GM23338 (cell line): ENCODE results near the gene VPREB3. TPM values are rescaled to one million over a fixed set of nuclear protein-coding genes. Genes with fewer than 3 reads are reported as not detected.

Source experiments
- ATAC-seq: fragments of 200-7000 bp; cut with Tn5 transposase; 3 replicates; pipeline ENCODE4 v1.9.1; 2020
- DNase-seq: peaks from one replicate; pipeline ENCODE4 v3.0.0-alpha.2; 2015; ENCODE audit warnings: low spot score
- H2AFZ ChIP-seq: fragments of 200-600 bp; sonication (generic); 2 replicates; pipeline ENCODE4 v1.8.0; 2016; ENCODE audit warnings: antibody characterized with exemption, mild to moderate bottlenecking, moderate library complexity
- H3F3A ChIP-seq: fragments of 200-600 bp; sonication (generic); replicated peaks from 2 replicates; pipeline ENCODE4 v1.8.0; 2017; ENCODE audit warnings: antibody characterized with exemption, mixed run types, low read depth
- H3K27ac ChIP-seq: fragments of 200-600 bp; sonication (generic); 2 replicates; pipeline ENCODE4 v1.6.1; 2016; ENCODE audit warnings: low read depth
- H3K27me3 ChIP-seq: fragments of 200-600 bp; sonication (generic); 2 replicates; pipeline ENCODE4 v1.8.0; 2016; ENCODE audit warnings: mild to moderate bottlenecking, mixed run types, moderate library complexity; ENCODE audit not compliant: insufficient read depth
- H3K36me3 ChIP-seq: fragments of 200-600 bp; sonication (generic); 2 replicates; pipeline ENCODE4 v1.8.0; 2016; ENCODE audit warnings: mild to moderate bottlenecking; ENCODE audit not compliant: insufficient read depth
- H3K4me1 ChIP-seq: fragments of 200-600 bp; sonication (generic); 2 replicates; pipeline ENCODE4 v1.8.0; 2016; ENCODE audit warnings: mild to moderate bottlenecking, moderate library complexity; ENCODE audit not compliant: insufficient read depth
- H3K4me2 ChIP-seq: fragments of 200-600 bp; sonication (generic); 2 replicates; pipeline ENCODE4 v1.7.1; 2017; ENCODE audit warnings: mixed run types
- H3K4me3 ChIP-seq: fragments of 200-600 bp; sonication (generic); 2 replicates; pipeline ENCODE4 v1.6.1; 2016; ENCODE audit warnings: mixed run types
- H3K79me2 ChIP-seq: fragments of 200-600 bp; sonication (generic); replicated peaks from 2 replicates; pipeline ENCODE4 v1.8.0; 2017; ENCODE audit warnings: mild to moderate bottlenecking; ENCODE audit not compliant: insufficient read depth
- H3K9me2 ChIP-seq: fragments of 200-600 bp; sonication (generic); 2 replicates; pipeline ENCODE4 v1.8.0; 2017; ENCODE audit not compliant: insufficient read depth
- H4K20me1 ChIP-seq: fragments of 200-600 bp; sonication (generic); replicated peaks from 2 replicates; pipeline ENCODE4 v1.8.0; 2017; ENCODE audit warnings: mild to moderate bottlenecking; ENCODE audit not compliant: insufficient read depth
- H3K27ac Mint-ChIP-seq: 2 replicates; pipeline ENCODE4 v1.8.0; 2020; ENCODE audit warnings: inconsistent platforms, mild to moderate bottlenecking, moderate library complexity, mixed read lengths
- H3K27me3 Mint-ChIP-seq: 3 replicates; pipeline ENCODE4 v1.8.0; 2022; ENCODE audit warnings: low read depth, mild to moderate bottlenecking, moderate library complexity, mixed read lengths, inconsistent platforms; ENCODE audit not compliant: insufficient read depth, poor library complexity
- H3K36me3 Mint-ChIP-seq: 3 replicates; pipeline ENCODE4 v1.8.0; 2021; ENCODE audit warnings: low read depth, mild to moderate bottlenecking, inconsistent platforms, moderate library complexity, mixed read lengths
- H3K4me1 Mint-ChIP-seq: 3 replicates; pipeline ENCODE4 v1.8.0; 2020; ENCODE audit warnings: mild to moderate bottlenecking, inconsistent platforms, mixed read lengths
- H3K4me3 Mint-ChIP-seq: 3 replicates; pipeline ENCODE4 v1.8.0; 2021; ENCODE audit warnings: moderate library complexity, mild to moderate bottlenecking, inconsistent platforms, mixed read lengths
- H3K9me3 Mint-ChIP-seq: 3 replicates; pipeline ENCODE4 v1.8.0; 2020; ENCODE audit warnings: moderate library complexity, mild to moderate bottlenecking, inconsistent platforms, mixed read lengths
- CREB1 ChIP-seq: fragments of 250-450 bp; sonication (Bioruptor Pico); IDR thresholded peaks from 2 replicates; pipeline ENCODE4 v1.5.0; 2020; ENCODE audit warnings: low read depth, mild to moderate bottlenecking, moderate library complexity
- EZH2phosphoT487 ChIP-seq: fragments of 200-600 bp; sonication (generic); IDR thresholded peaks from one replicate; pipeline ENCODE4 v1.8.1; 2018; ENCODE audit warnings: antibody characterized with exemption; ENCODE audit not compliant: unreplicated experiment
- JUNB ChIP-seq: IDR thresholded peaks from one replicate; pipeline ENCODE4 v1.6.1; 2016; ENCODE audit warnings: antibody characterized with exemption; ENCODE audit not compliant: unreplicated experiment
- NANOG ChIP-seq: IDR thresholded peaks from 2 replicates; pipeline ENCODE4 v1.6.1; 2016; ENCODE audit warnings: antibody characterized with exemption, borderline replicate concordance
- POLR2AphosphoS5 ChIP-seq: IDR thresholded peaks from 2 replicates; pipeline ENCODE4 v1.6.1; 2016; ENCODE audit warnings: antibody characterized with exemption, low read depth
- ZNF114 ChIP-seq: fragments of 250-450 bp; sonication (Bioruptor Pico); IDR thresholded peaks from 2 replicates; pipeline ENCODE4 v1.5.0; 2020; ENCODE audit warnings: mild to moderate bottlenecking, moderate library complexity
- ZNF462 ChIP-seq: fragments of 250-450 bp; sonication (Bioruptor Pico); IDR thresholded peaks from 2 replicates; pipeline ENCODE4 v1.5.0; 2020; ENCODE audit warnings: mild to moderate bottlenecking, moderate library complexity
- polyA plus RNA-seq: library from polyadenylated mRNA; unstranded; fragments of >200 nt; fragmentation: Nextera tagmentation; extraction: Ambion mirVana; gene quantifications from 2 replicates; pipeline ENCODE4 v1.2.1, GENCODE V29; 2016
- total RNA-seq: library from RNA; depleted of rRNA; stranded (reverse); fragments of >200 nt; shearing (Covaris generic); gene quantifications from 2 replicates; pipeline ENCODE4 v1.2.3, GENCODE V29; 2014
- TF ChIP-seq, protein P1 (sequence below): IDR thresholded peaks from one replicate; pipeline ENCODE4 v1.6.1; 2018; ENCODE audit warnings: antibody characterized with exemption; ENCODE audit not compliant: unreplicated experiment
- TF ChIP-seq, protein P2 (sequence below), 2 experiments: fragments of 200-600 bp in 1 of 2; sonication (generic) in 1 of 2; conservative IDR thresholded peaks; 2 replicates each; pipeline versions ENCODE4 v1.5.1 to v1.6.1; 2016 to 2017; ENCODE audit warnings: antibody characterized with exemption in 2 of 2, low read depth in 2 of 2, mild to moderate bottlenecking in 2 of 2, moderate library complexity in 1 of 2

VPREB3 gene
- total and polyA plus RNA-seq, 2 experiments from 2014 or later, result 1.1 TPM; not detected in 1

DNA sequence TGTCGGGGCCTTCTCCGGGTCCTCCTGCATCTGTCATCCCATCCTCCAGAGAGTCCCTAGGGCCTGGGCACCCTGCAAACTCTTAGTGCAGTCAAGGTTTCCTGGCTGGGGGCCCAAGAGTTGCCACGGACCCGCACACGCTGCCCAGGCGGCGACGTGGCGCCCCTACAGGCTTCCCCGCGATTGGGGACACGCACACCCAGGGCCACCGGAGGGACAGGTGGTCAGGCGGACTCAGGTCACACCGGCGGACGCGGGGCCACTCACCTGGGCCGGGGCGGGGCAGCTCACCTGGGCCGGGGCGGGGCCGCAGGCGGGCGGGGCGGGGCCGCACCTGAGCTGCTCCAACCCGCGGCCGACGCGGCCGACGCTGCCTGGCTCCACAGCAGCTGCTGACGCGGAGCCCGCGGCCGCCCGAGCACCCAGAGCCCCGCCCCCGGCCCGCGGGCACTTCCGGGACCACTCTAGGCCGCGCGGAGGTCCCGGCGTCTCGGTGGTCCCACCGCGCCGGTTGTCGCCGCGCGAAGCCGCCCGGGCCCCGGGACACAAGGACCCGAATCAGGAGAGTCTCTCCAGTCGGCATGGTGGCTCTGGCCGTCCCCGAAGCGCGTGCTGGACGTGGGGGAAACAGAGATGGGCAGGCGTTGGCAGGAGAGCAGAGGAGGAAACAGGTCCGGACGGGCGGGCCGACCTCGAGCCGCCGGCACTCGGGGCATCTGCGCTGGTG lies 3.3 kb downstream of the VPREB3 start, which contains the start of gene ZNF70:
Gene ZNF70, minus strand, starts transcription at position 399 of the 727 bp plus-strand sequence. CDS start 5,972 bp downstream, outside the sequence.
- no peaks in the 10 kb centered on the region for H4K20me1 ChIP-seq
- Mint-ChIP-seq H3K36me3 (peaks cover 2% of the 10 kb centered on the region; the same call in 1 of the 3 replicates), H3K9me3 (no peaks in the 10 kb centered on the region), H3K27me3 (peaks cover 18% of the 10 kb centered on the region), H3K27ac (peak within 1 kb of the TSS; percentile 86), H3K4me1 (peaks cover 28% of the 10 kb centered on the region), H3K4me3 (peak within 1 kb of the TSS; percentile 82)
- H2AFZ ChIP-seq, result peak within 1 kb of the TSS; percentile 96
- H3K27me3 ChIP-seq, result no peaks in the 10 kb centered on the region
- ATAC-seq (peak; percentile 90), DNase-seq (peak; percentile 96)
- no peaks in the 10 kb centered on the region for H3K9me2 ChIP-seq
- H3K4me1 ChIP-seq, result peaks cover 10% of the 10 kb centered on the region
- peak within 1 kb of the TSS; percentile 91 for H3K4me3 ChIP-seq
- TF ChIP-seq POLR2AphosphoS5 (peak; percentile 77), CREB1 (CRISPR knock-in tag) (peak; percentile 78)
- TF ChIP-seq, protein P1, sequence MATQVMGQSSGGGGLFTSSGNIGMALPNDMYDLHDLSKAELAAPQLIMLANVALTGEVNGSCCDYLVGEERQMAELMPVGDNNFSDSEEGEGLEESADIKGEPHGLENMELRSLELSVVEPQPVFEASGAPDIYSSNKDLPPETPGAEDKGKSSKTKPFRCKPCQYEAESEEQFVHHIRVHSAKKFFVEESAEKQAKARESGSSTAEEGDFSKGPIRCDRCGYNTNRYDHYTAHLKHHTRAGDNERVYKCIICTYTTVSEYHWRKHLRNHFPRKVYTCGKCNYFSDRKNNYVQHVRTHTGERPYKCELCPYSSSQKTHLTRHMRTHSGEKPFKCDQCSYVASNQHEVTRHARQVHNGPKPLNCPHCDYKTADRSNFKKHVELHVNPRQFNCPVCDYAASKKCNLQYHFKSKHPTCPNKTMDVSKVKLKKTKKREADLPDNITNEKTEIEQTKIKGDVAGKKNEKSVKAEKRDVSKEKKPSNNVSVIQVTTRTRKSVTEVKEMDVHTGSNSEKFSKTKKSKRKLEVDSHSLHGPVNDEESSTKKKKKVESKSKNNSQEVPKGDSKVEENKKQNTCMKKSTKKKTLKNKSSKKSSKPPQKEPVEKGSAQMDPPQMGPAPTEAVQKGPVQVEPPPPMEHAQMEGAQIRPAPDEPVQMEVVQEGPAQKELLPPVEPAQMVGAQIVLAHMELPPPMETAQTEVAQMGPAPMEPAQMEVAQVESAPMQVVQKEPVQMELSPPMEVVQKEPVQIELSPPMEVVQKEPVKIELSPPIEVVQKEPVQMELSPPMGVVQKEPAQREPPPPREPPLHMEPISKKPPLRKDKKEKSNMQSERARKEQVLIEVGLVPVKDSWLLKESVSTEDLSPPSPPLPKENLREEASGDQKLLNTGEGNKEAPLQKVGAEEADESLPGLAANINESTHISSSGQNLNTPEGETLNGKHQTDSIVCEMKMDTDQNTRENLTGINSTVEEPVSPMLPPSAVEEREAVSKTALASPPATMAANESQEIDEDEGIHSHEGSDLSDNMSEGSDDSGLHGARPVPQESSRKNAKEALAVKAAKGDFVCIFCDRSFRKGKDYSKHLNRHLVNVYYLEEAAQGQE, result no peak
- H3K79me2 ChIP-seq, result no peaks in the 10 kb centered on the region; the same call in 1 of the 2 replicates
- H3K4me2 ChIP-seq, result peak within 1 kb of the TSS; percentile 95
- no peaks in the 10 kb centered on the region for H3K36me3 ChIP-seq
- H3K27ac ChIP-seq, result peak within 1 kb of the TSS; percentile 90
- 0 out of 2 replicates have a peak, but pooled peaks cover 5% of the 10 kb centered on the region for H3F3A ChIP-seq

GRCh38 chr22:23750367-23750713 lies 3.9 kb downstream of the VPREB3 start:
- no peaks in the 10 kb centered on the region; the same call in 1 of the 2 replicates for H3K79me2 ChIP-seq
- H4K20me1 ChIP-seq, result no peaks in the 10 kb centered on the region
- H3K4me3 ChIP-seq, result peak overlapping the region; percentile 91
- Mint-ChIP-seq H3K4me3 (peak overlapping the region; percentile 80), H3K27ac (0 out of 2 replicates have a peak overlapping the region, but pooled peaks have one; percentile 17), H3K27me3 (peaks cover 20% of the 10 kb centered on the region), H3K36me3 (peaks cover 3% of the 10 kb centered on the region; the same call in 1 of the 3 replicates), H3K9me3 (no peaks in the 10 kb centered on the region), H3K4me1 (peaks cover 29% of the 10 kb centered on the region)
- no peaks in the 10 kb centered on the region for H3K36me3 ChIP-seq
- DNase-seq (no peak), ATAC-seq (no peak)
- peak overlapping the region; percentile 96 for H2AFZ ChIP-seq
- no peaks in the 10 kb centered on the region for H3K9me2 ChIP-seq
- 0 out of 2 replicates have a peak, but pooled peaks cover 5% of the 10 kb centered on the region for H3F3A ChIP-seq
- peak overlapping the region; percentile 95 for H3K4me2 ChIP-seq
- no peaks in the 10 kb centered on the region for H3K27me3 ChIP-seq
- no peak overlapping the region for H3K27ac ChIP-seq
- H3K4me1 ChIP-seq, result peaks cover 10% of the 10 kb centered on the region
- TF ChIP-seq ZNF114 (CRISPR knock-in tag) (no peak), EZH2phosphoT487 (no peak), ZNF462 (CRISPR knock-in tag) (no peak), JUNB (no peak), NANOG (no peak)
- TF ChIP-seq, protein P2, sequence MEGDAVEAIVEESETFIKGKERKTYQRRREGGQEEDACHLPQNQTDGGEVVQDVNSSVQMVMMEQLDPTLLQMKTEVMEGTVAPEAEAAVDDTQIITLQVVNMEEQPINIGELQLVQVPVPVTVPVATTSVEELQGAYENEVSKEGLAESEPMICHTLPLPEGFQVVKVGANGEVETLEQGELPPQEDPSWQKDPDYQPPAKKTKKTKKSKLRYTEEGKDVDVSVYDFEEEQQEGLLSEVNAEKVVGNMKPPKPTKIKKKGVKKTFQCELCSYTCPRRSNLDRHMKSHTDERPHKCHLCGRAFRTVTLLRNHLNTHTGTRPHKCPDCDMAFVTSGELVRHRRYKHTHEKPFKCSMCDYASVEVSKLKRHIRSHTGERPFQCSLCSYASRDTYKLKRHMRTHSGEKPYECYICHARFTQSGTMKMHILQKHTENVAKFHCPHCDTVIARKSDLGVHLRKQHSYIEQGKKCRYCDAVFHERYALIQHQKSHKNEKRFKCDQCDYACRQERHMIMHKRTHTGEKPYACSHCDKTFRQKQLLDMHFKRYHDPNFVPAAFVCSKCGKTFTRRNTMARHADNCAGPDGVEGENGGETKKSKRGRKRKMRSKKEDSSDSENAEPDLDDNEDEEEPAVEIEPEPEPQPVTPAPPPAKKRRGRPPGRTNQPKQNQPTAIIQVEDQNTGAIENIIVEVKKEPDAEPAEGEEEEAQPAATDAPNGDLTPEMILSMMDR (conservative IDR thresholded peaks at IDR 0.05; ENCODE audit: low read depth in 2 of 2), result no peak
